Thymus (tissue), 11 donors: ENCODE data around the gene RABGAP1. TPM values are rescaled to one million over a fixed set of nuclear protein-coding genes. Genes with fewer than 3 reads are reported as not detected.

Source experiments
- DNase-seq, 9 donors: peaks; one replicate each; pipeline ENCODE4 v3.0.0-alpha.2; 2013; ENCODE audit warnings: low spot score in 9 of 9, low read depth in 6 of 9, missing footprints in 1 of 9
- H3K27ac ChIP-seq, 2 donors: one replicate each; pipeline ENCODE4 v1.5.1; 2013; ENCODE audit warnings: control low read depth in 1 of 2, low read depth in 1 of 2, low read length in 1 of 2, mild to moderate bottlenecking in 1 of 2, moderate library complexity in 1 of 2
- H3K27me3 ChIP-seq, 2 donors: one replicate each; pipeline ENCODE4 v1.5.1; 2013; ENCODE audit warnings: low read length in 1 of 2; ENCODE audit not compliant: control insufficient read depth in 2 of 2, insufficient read depth in 1 of 2
- H3K36me3 ChIP-seq, 2 donors: one replicate each; pipeline ENCODE4 v1.5.1; 2013; ENCODE audit warnings: low read length in 1 of 2, mild to moderate bottlenecking in 1 of 2, moderate library complexity in 1 of 2; ENCODE audit not compliant: control insufficient read depth in 2 of 2, insufficient read depth in 2 of 2
- H3K4me1 ChIP-seq, 2 donors: one replicate each; pipeline ENCODE4 v1.5.1; 2013; ENCODE audit warnings: low read length in 2 of 2; ENCODE audit not compliant: control insufficient read depth in 2 of 2, insufficient read depth in 2 of 2
- H3K4me3 ChIP-seq, 2 donors: one replicate each; pipeline ENCODE4 v1.5.1; 2013; ENCODE audit warnings: low read length in 2 of 2, control low read depth in 1 of 2, mild to moderate bottlenecking in 1 of 2
- H3K9me3 ChIP-seq, 2 donors: one replicate each; pipeline ENCODE4 v1.5.1; 2013; ENCODE audit warnings: low read length in 1 of 2, mild to moderate bottlenecking in 1 of 2; ENCODE audit not compliant: control insufficient read depth in 2 of 2, insufficient read depth in 1 of 2
- WGBS: extraction: QIAGEN DNeasy Blood & Tissue Kit; methylation state at CpG from one replicate; pipeline ENCODE4 v1.1.7; 2013; 5-methylcytosine and 5-hydroxymethylcytosine counted together
- polyA plus RNA-seq: library from polyadenylated mRNA; stranded (reverse); fragments of 200-250 nt; gene quantifications from one replicate; pipeline ENCODE4 v1.2.3, GENCODE V29; 2013
- total RNA-seq: library from RNA; stranded (reverse); fragments of 120-200 nt; gene quantifications from one replicate; pipeline ENCODE4 v1.2.4, GENCODE V29; 2013
- donor health status: healthy.

Gene RABGAP1
- total and polyA plus RNA-seq, 2 donors: 17.4 to 18.1 TPM

DNA sequence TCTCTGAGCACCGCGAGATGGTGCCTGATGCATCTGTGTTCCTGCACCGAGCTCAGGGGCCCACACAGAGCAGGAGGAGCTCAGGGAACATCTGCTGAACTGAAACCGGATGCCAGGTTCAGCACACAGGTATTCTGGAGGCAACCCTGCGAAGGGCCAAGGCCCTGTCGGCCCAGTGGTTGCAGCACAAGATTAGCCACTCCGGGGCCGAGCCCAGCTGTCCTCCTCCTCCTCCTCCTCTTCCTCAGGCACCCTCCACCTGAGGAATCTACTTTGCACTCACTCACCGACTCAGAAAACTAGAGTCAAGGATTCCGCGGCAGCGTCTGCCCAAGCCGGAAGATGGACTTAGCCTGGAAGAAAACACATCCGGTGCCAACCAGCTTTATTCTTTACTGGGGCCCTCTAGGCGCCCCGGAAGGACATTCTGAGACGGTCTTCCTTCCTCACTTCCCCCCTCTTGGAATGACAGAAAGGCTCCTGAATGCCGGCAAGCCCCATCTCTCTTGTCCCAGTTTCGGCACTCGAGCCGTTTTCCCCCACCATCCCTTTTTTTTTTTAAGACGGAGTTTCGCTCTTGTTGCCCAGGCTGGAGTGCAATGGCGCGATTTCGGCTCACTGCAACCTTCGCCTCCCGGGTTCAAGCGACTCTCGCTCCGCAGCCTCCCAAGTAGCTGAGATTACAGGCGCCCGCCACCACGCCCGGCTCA is 27.7 kb upstream of the RABGAP1 start, which contains the start of gene ZBTB6:
Gene ZBTB6, minus strand, starts transcription at position 360 of the 710 bp plus-strand sequence. CDS start 1,251 bp downstream, outside the sequence.
- Histone ChIP-seq H3K4me1 (peaks cover 8 to 10% of the 10 kb centered on the region in 2 donors), H3K4me3 (peak within 1 kb of the TSS; percentile 67 to 71), H3K9me3 (no peaks in the 10 kb centered on the region), H3K27me3 (no peaks in the 10 kb centered on the region), H3K36me3 (peaks cover 6 to 20% of the 10 kb centered on the region in 2 donors), H3K27ac (peak within 1 kb of the TSS; percentile 89 to 93)
- under 1% methylated on average over 35 of the region's 35 CpGs for WGBS
- peak in 8 of 9 donors; percentile 73 to 92 (median 80) for DNase-seq

DNA sequence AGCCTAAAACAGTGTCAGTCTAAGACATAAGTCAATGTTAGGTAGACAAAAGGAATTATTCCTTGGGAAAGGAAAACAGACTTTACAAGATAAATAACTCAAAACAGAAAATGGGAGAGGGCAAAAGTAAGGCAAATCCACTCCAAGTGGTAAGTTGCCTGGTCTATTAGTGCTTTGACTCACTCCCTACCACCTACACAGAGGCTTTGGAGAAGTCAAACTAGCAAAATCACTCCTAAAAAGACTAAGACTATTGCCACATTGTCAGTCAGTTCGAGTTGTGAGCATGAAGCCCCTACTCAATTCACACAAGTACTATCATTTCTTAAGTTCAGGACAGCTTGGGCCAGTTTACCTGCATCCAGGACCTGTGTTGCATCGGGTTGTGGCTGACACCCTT is 22.5 kb upstream of the RABGAP1 start:
- no peaks in the 10 kb centered on the region for H3K27me3 ChIP-seq
- H3K4me1 ChIP-seq: peaks cover 4 to 6% of the 10 kb centered on the region in 2 donors
- DNase-seq: no peak
- peaks cover 8 to 16% of the 10 kb centered on the region in 2 donors for H3K36me3 ChIP-seq
- no peaks in the 10 kb centered on the region for H3K9me3 ChIP-seq
- H3K4me3 ChIP-seq: no peak overlapping the region
- 94% methylated on average over 2 of the region's 2 CpGs for WGBS
- H3K27ac ChIP-seq: no peak overlapping the region

DNA sequence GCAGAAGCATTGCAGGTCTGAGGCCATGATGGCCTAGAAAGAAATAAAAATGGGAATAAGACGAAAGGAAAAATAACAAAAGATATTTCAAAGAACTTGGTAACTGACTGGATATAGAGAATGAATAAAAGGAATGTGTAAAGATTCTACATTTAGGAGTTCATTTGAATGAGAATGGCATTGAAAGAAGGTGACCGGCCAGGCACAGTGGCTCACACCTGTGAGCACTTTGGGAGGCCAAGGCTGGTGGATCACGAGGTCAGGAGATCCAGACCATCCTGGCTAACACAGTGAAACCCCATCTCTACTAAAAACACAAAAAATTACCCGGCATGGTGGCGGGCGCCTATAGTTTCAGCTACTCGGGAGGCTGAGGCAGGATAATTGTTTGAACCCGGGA is 18.1 kb upstream of the RABGAP1 start:
- Histone ChIP-seq H3K27me3 (no peaks in the 10 kb centered on the region), H3K4me1 (no peaks in the 10 kb centered on the region), H3K36me3 (peaks cover 8 to 16% of the 10 kb centered on the region in 2 donors), H3K27ac (no peak overlapping the region), H3K9me3 (no peaks in the 10 kb centered on the region), H3K4me3 (no peak overlapping the region)
- no peak for DNase-seq
- 96% methylated on average over 8 of the region's 8 CpGs for WGBS

DNA sequence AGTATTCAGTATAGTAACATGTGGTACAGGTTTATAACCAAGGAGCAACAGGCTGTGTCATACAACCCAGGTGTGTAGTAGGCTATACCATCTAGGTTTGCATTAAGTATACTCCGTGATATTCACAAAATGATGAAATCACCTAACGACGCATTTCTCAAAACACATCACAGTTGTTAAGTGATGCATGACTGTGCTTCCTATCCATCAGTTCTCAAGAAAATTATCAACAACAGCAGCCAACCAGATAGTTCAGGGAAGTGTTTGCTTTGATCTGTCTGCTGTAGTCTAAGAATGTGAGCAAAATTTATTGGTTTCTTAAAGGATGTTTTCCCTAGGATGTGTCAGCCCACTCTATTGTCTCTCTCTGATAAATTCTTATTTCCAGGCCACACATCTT is 16.9 kb upstream of the RABGAP1 start:
- H3K9me3 ChIP-seq: no peaks in the 10 kb centered on the region
- no peak for DNase-seq
- H3K27me3 ChIP-seq: no peaks in the 10 kb centered on the region
- H3K27ac ChIP-seq: no peak overlapping the region
- 96% methylated on average over 3 of the region's 3 CpGs for WGBS
- H3K36me3 ChIP-seq: peaks cover 2 to 7% of the 10 kb centered on the region in 2 donors
- H3K4me3 ChIP-seq: no peak overlapping the region
- H3K4me1 ChIP-seq: no peaks in the 10 kb centered on the region

DNA sequence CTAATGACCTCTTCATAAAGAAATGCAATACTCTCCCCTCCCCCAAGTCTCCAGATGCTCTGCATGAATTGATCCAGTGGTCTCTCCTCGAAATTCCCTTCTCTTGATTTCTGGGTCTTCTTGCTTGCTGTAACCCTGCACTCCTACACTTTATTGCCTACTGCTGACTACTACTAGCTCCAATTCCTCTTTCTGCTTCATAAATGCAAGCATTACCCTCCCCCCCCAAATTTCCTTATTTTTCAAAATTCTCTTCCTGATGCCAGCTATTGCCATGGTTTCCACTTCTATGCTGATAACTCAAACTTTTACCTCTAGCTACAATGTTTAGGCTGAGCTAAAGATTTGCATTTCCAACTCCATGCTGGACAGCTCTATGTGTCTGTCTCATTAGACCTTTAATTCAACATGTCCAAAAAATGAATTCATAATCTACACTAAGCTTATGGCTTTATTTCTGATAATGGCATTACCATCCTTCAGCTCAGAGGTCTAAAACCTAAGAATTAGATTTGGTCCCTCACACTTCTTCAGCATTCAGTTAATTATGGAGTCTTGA is 10.9 kb upstream of the RABGAP1 start:
- Histone ChIP-seq H3K4me3 (no peak overlapping the region), H3K4me1 (peaks cover 9 to 11% of the 10 kb centered on the region in 2 donors), H3K27me3 (no peaks in the 10 kb centered on the region), H3K9me3 (peaks cover 0 to 5% of the 10 kb centered on the region in 2 donors), H3K36me3 (no peaks in the 10 kb centered on the region), H3K27ac (no peak overlapping the region)
- no peak for DNase-seq
- WGBS: 93% methylated on average over 1 of the region's 1 CpG

DNA sequence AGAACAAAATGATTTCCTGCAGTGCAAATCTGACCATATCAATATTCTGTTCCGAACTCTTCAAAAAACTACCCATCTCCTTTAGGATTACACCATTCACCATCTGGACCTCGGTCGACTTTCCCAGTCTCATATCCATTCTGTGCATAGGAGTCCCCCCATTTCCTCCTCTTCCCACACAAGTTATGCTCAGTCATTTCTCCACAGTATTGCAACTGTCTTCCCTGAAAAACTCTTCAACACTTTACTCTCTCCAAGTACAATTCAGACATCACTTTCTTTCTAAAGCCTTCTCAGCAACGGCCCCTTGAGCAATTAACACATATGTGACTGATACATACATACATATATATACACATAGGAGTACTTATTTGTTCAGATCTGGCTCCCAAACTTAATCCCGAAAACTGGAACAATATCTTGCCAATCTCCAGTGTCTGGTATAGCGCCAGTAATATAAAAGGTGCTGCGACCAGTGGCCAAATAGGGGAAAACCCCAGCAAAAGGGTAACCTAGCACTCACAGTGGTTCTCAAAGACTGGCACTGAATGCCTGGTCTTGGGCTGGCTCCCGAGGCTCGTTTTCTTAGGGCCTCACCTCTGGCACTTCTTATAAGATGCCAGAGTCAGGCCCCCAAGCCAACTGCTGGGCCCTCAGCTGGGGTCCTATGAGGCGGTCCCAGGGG is 10.1 kb upstream of the RABGAP1 start:
- H3K4me1 ChIP-seq: peaks cover 9 to 11% of the 10 kb centered on the region in 2 donors

DNA sequence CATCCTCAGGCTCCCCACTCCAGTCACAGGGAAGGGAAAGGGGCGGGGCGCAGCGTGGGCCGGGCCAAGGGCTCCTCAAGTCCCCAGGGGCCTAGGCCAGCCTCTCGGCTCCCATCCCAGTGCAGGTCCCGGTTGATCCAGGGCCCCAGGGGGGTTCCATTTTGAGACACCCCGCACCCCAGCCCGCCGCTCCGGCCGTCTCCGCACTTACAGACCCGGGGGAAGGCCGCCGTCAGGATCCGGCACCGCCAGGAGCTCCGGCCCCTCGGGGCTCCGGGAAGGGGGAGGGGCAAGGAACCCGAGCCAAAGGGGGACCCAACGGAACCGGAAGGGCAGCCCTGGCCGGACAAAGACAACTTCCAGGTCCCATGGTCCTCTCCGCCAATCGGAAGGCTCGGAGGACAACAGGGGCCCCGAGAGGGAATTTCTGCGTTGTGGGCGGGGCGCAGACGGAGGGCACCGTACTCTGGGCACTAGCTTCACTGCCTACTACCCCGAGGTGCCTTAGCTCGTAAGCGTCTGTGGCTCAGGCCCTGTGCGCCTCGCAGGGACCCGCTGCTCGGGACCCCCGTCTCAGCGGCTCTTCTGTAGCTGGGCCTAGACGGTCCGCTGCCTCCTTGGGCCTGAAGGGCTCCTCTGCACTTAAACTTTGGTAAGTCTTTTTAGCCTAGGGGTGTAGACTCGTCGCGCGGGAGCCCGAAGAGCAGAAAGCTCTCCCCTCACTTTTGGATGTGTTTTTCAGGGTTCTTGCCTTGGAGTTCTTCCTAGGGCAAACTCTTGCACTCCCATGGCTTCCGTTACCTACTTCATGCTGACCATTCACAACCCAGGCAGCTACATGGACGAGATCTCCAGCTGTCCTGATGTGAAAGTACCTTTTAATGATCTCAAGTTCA is 9.3 kb upstream of the RABGAP1 start, which contains the start of gene ZBTB26:
Gene ZBTB26, minus strand, starts transcription at position 287 of the 896 bp plus-strand sequence. CDS start 11,578 bp downstream, outside the sequence.
- H3K4me3 ChIP-seq: peak within 1 kb of the TSS; percentile 80 to 93
- peak within 1 kb of the TSS; percentile 71 to 81 for H3K27ac ChIP-seq
- H3K27me3 ChIP-seq: no peaks in the 10 kb centered on the region
- H3K4me1 ChIP-seq: peaks cover 9 to 11% of the 10 kb centered on the region in 2 donors
- under 1% methylated on average over 51 of the region's 51 CpGs for WGBS
- peaks cover 2 to 3% of the 10 kb centered on the region in 2 donors for H3K36me3 ChIP-seq
- H3K9me3 ChIP-seq: peaks cover 0 to 5% of the 10 kb centered on the region in 2 donors
- peak in 8 of 9 donors; percentile 62 to 92 (median 81) for DNase-seq

More for the DNA sequence above, 10.1 kb upstream of the RABGAP1 start:
- Histone ChIP-seq H3K9me3 (peaks cover 0 to 5% of the 10 kb centered on the region in 2 donors), H3K36me3 (no peaks in the 10 kb centered on the region), H3K4me3 (peak overlapping the region; percentile 80 to 93), H3K27ac (peak overlapping the region; percentile 71 to 81), H3K27me3 (no peaks in the 10 kb centered on the region)
- DNase-seq: peak in 2 of 9 donors; percentile 17 to 18
- WGBS: 30% methylated on average over 10 of the region's 10 CpGs

DNA sequence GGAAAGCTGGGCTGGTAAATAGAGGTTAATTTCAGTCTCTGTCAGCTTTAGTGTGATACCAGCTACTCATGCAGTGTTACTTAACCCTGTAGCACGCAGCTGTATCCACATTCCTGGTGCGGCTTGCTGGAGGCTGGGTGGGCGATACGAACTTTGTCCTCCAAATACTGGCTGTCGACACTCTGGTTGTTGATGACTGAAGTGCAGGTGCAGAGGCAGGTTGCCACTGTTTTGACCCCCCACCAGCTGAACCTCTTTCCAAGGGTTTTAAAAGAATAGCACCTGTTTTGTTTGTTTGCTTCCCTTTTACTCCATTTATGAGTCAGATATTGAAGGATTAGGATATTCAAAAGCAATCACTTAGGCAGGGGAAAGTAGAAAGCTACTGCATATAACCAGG is 4.4 kb upstream of the RABGAP1 start:
- Histone ChIP-seq H3K27ac (no peak overlapping the region), H3K9me3 (peaks cover 1 to 2% of the 10 kb centered on the region in 2 donors), H3K27me3 (no peaks in the 10 kb centered on the region), H3K4me1 (peaks cover 10 to 11% of the 10 kb centered on the region in 2 donors), H3K36me3 (peaks cover 7 to 9% of the 10 kb centered on the region in 2 donors), H3K4me3 (no peak overlapping the region)
- no peak for DNase-seq
- 96% methylated on average over 5 of the region's 5 CpGs for WGBS
